Erythroblast (primary cell): ENCODE data around the gene FAM47A.

Source experiments
- DNase-seq, 2 experiments: peaks; one replicate each; lab custom pipeline; 2025; lab: John Stamatoyannopoulos, UW
- GATA1 ChIP-seq: IDR thresholded peaks from 2 replicates; pipeline ENCODE4 v1.6.1; 2011; ENCODE audit warnings: low read depth, mild to moderate bottlenecking, control low read depth, low read length, moderate library complexity
- POLR2A ChIP-seq: IDR thresholded peaks from 2 replicates; pipeline ENCODE4 v1.6.1; 2011; ENCODE audit warnings: mild to moderate bottlenecking, low read length

The FAM47A gene

DNA sequence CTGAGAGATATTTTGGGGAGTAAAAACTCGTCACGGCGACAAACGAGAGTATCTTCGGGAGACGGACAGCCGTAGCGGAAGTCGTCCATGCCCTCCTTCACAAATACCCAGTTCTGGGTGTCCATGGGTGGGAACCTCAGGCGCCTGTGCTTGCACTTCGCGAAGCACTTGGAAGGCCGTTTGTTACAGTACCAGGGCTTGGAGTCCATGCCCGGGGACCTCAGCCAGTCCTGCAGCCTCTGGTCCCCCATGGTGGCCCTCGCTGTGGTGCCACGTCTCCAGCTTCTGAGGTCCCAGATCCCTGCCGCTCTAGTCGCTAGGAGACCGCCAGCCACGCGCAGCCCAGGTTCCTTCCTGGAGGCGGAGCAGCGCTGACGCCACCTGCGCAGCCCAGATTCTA is at the start of gene FAM47A:
TSS of gene FAM47A (minus strand) at position 287 of the 400 bp plus-strand sequence. CDS start at position 251, 36 bp downstream.
- TF ChIP-seq GATA1 (no peak), POLR2A (no peak)
- DNase-seq = no peak

GRCh38 chrX:34147345-34147744 is 15.2 kb upstream of the FAM47A start:
- DNase-seq = no peak

DNA sequence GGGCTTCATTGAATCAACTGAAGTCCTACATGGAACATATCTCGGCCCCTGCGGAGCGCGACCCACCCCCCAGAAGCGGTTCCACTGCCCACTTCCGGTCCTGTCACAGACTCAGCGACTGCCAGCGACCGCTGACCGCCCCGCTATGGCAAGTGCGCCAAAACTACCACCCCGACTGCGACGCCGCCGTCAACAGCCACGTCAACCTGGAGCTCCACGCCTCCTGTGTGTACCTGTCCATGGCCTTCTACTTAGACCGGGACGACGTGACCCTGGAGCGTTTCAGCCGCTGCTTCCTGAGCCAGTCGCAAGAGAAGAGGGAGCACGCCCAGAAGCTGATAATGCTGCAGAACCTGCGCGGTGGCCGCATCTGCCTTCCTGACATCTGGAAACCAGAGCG is 14.8 kb upstream of the FAM47A start:
- TF ChIP-seq GATA1 (no peak), POLR2A (no peak)
- DNase-seq = no peak

More at GRCh38 chrX:34147345-34147744, 15.2 kb upstream of the FAM47A start:
- TF ChIP-seq POLR2A (no peak), GATA1 (no peak)

DNA sequence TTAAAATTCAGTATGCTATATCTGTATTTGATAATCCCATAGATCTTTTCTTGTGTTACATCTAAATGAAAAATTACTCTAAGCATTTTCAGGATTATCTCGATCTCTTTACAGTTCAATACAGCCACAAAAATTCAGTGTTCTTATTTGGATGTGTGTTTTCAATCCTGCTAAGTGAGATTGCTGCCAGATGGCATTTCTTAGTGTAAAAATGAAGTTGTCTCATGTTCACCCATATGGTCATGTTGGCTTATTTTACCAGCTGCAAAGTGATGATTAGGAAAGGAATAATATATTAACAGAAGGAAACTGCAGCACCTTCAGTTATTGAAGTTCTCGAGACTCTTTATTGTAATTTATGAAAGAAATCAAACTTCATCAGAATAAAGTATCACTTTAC is 12.1 kb upstream of the FAM47A start:
- no peak for DNase-seq
- no peak for TF ChIP-seq POLR2A
- no peak for TF ChIP-seq GATA1

GRCh38 chrX:34140816-34141215 is 8.7 kb upstream of the FAM47A start:
- DNase-seq = no peak
- TF ChIP-seq GATA1 (no peak), POLR2A (no peak)

DNA sequence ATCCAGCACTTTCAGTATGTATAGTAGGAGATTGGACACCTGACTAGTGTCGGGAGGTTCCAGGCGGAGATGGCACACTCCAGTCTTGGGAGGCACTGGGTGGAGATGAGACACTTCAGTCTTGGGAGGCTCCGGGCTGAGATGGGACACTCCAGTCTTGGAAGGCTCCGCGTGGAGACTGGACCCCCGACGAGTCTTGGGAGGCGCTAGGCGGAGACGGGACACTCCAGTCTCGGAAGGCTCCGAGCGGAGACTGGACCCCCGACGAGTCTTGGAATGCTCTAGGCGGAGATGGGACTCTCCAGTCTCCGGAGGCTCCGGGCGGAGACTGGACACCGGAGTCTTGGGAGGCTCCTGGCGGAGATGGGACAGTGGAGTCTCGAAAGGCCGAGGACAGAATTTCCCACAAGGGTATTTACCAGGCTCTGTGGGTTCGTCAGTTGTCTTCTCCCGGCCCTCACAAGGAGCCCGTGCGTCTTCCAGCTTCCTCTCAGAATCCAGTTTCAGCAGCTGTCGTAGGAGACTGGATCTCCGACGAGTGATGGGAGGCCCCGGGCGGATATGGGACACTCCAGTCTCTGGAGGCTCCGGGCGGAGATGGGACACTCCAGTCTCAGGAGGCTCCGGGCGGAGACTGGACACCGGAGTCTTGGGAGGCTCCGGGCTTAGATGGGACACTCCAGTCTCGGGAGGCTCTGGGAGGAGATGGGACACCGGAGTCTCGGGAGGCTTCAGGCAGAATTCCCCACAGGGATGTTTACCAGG is 952 bp downstream of the FAM47A start:
- no peak for DNase-seq
- no peak for TF ChIP-seq GATA1
- no peak for TF ChIP-seq POLR2A

GRCh38 chrX:34130501-34130900 is 1.6 kb downstream of the FAM47A start:
- DNase-seq = no peak
- TF ChIP-seq GATA1 (no peak), POLR2A (no peak)

- no peak for TF ChIP-seq POLR2A
- TF ChIP-seq GATA1 = no peak
- no peak for DNase-seq
Measured at GRCh38 chrX:34126011-34126410, 6.1 kb downstream of the FAM47A start.

DNA sequence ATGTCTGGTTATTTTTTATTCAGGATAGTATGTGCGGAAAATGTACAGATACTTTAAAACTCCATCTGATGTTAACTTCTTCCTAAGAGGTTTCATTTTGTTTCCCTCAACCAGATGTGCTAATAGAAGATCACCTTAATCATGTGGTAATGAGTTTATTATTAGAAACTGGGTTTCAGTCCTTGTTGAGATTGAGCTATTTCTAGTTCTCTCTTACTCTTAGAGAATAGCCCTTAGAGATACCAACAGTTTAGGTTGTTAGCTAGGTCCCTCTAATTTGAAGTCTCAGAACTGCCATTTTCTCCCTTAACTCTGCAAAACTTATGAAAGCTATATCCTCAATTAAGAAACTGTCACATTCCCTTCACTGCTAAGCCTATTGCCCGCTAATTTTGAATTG is 13.0 kb downstream of the FAM47A start:
- DNase-seq = no peak
- no peak for TF ChIP-seq GATA1
- no peak for TF ChIP-seq POLR2A

- TF ChIP-seq GATA1 = no peak
- TF ChIP-seq POLR2A = no peak
Measured at GRCh38 chrX:34112459-34112858, 19.7 kb downstream of the FAM47A start.

More at GRCh38 chrX:34112459-34112858, 19.7 kb downstream of the FAM47A start:
- no peak for DNase-seq
